ENCODE data around the gene CYB5R4.

GRCh38 chr6:83966539-83966938, 107.0 kb downstream of the CYB5R4 start:
- TF ChIP-seq POLR2A (IDR thresholded peaks at IDR 0.05) (no peak), CTCF (IDR thresholded peaks at IDR 0.05) (no peak)
